Epithelial cell of proximal tubule (primary cell): ENCODE measurements around the gene INPP5E. TPM values are rescaled to one million over a fixed set of nuclear protein-coding genes. Genes with fewer than 3 reads are reported as not detected.

Experiments
- DNase-seq: peaks from one replicate; pipeline ENCODE4 v3.0.0-alpha.2; 2011; ENCODE audit warnings: low read depth
- H3K4me3 ChIP-seq: 2 replicates; pipeline ENCODE4 v1.5.1; 2011; ENCODE audit warnings: low read depth, mild to moderate bottlenecking, low read length
- CTCF ChIP-seq: conservative IDR thresholded peaks from 2 replicates; pipeline ENCODE4 v1.5.1; 2012; ENCODE audit warnings: low read depth, mild to moderate bottlenecking, low read length
- total RNA-seq: library from RNA; depleted of rRNA; stranded (reverse); fragments of >200 nt; gene quantifications from 2 replicates; pipeline ENCODE4 v1.2.3, GENCODE V29; 2015

INPP5E gene
- total RNA-seq, 1 donor from 2014 or later: 20.3 TPM

GRCh38 chr9:136418182-136419091 lies 21.2 kb downstream of the INPP5E start:
- no peak overlapping the region for H3K4me3 ChIP-seq
- TF ChIP-seq CTCF: no peak
- no peak for DNase-seq

GRCh38 chr9:136416914-136417313 lies 22.7 kb downstream of the INPP5E start:
- no peak for DNase-seq
- H3K4me3 ChIP-seq: no peak overlapping the region
- no peak for TF ChIP-seq CTCF

- DNase-seq: no peak
- no peak overlapping the region for H3K4me3 ChIP-seq
- TF ChIP-seq CTCF: no peak
Measured at GRCh38 chr9:136416427-136416826, 23.2 kb downstream of the INPP5E start.

GRCh38 chr9:136412962-136413361 lies 26.7 kb downstream of the INPP5E start:
- H3K4me3 ChIP-seq: no peak overlapping the region
- TF ChIP-seq CTCF: no peak
- no peak for DNase-seq

GRCh38 chr9:136411378-136411777 lies 28.3 kb downstream of the INPP5E start:
- no peak for DNase-seq
- no peak for TF ChIP-seq CTCF
- peak overlapping the region; percentile 90 for H3K4me3 ChIP-seq

- peak within 1 kb of the TSS; percentile 90 for H3K4me3 ChIP-seq
- TF ChIP-seq CTCF: no peak
- DNase-seq: peak; percentile 18
Measured at GRCh38 chr9:136410500-136411287, 29.0 kb downstream of the INPP5E start, which contains the start of the genes ENTR1 and PMPCA. ENTR1 (minus strand) TSS chr9:136410614; CDS start chr9:136410397, 217 bp downstream. PMPCA (plus strand) TSS chr9:136410658; CDS start chr9:136410669, 11 bp downstream.
